Measurements from ENCODE around the gene RAB5B. TPM values are rescaled to one million over a fixed set of nuclear protein-coding genes. Genes with fewer than 3 reads are reported as not detected.

RAB5B gene
- polyA plus RNA-seq, 5 donors, result 131 to 157 (median 146) TPM

DNA sequence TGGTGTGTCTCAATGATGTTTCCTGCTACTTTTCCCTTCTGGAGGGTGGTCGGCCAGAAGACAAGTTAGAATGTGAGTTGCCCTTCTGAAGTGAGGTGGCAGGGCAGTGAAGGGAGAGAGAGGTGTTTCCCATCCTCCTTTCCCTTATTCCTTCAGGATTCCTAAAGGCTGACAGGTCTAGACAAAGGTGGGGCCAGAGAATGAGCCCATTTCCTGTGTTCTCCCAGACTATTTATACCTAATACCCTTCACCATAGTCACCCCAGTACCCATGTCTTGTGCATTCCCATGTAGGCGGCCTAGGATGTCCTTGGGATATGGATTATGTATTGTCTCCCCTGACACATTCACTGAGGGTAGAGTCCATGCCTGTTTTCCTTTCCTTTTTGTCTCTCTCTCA, 35.9 kb upstream of the RAB5B start:
- DNase-seq, result no peak

DNA sequence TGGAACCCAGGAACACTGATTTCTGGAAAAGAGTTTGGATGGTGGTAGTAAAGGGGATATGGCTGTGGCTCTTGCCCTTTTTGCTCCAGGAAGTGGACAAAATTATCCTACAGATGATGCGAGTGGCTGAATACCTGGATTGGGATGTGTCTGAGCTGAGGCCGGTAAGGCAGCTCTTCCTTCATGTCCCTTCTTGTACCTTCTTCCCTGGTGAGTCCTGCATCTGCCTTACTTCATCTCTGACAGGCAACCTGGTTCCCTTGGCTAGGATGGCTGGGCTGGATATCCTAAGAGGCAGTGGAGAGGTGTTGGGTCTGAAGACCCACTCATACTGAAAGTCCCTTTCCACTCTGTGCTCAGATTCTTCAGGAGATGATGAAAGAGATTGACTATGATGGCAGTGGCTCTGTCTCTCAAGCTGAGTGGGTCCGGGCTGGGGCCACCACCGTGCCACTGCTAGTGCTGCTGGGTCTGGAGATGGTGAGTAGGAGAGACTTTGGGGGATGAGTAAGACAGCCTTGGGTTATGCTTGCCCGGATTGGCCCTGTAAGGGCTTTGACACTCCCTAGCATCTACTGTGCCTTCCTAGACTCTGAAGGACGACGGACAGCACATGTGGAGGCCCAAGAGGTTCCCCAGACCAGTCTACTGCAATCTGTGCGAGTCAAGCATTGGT, 34.9 kb upstream of the RAB5B start:
- no peak for DNase-seq

DNA sequence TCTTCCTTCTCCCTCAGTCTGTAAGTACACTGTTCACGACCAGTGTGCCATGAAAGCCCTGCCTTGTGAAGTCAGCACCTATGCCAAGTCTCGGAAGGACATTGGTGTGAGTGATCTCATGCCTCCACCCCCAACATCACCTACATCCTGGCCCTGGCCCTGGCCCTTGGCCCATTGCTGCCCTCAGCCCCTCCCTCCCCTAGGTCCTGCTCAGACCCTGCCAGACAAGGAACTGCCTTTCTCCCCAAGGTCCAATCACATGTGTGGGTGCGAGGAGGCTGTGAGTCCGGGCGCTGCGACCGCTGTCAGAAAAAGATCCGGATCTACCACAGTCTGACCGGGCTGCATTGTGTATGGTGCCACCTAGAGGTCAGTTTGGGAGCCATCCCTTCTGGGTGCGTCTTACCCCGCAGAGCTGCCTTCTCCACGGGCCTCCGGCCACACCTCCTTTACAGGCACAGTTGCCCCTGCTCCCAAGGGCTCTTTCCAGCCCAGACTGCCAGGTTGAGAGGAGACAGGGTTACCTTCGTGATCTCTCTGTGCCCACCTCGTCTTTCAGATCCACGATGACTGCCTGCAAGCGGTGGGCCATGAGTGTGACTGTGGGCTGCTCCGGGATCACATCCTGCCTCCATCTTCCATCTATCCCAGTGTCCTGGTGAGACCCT, 33.7 kb upstream of the RAB5B start:
- peak; percentile 76 to 78 for DNase-seq

DNA sequence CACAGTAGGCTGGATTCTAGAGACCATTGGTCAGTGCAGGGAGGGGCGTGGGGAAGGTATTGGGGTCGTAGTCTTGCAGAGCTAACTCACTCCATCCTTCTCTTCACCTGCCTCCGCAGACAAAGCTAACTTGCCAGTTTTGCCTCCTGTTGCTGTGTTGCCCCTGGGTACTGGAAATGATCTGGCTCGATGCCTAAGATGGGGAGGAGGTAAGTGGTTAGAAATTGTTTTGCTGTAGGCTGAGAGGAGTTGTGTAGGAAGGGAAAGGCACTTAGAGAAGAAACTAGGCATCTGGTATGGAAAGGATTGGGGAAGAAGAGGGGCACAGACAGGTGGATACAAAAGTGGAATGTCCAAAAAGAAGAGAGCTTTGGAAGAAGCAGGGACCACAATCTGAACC, 31.8 kb upstream of the RAB5B start:
- DNase-seq, result no peak

DNA sequence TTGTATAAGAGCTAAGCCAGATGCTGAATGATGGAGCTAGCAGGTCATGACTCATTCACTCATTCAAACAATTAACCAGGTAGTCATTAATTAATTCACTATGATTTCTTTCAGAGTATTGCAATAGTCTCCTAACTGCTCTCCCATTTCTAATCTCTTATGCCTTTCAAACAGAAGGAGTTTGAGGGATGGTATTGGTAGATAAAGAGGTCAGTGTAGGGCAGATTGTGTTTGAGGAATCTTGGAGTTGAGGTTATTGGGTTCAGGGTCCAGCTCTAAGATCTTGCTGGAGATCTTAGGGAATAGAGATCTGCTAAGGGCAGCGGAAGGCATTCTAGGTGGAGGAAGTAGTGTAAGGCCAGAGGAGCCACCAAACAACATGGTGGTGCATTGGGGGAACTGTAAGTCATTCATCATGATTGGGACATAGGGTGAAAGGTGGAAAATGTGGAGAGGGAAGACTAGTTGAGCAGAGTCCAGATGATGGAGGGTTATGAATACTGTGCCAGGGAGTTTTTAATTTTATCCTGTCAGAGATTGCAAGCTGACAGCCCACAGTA, 31.2 kb upstream of the RAB5B start:
- DNase-seq, result no peak

DNA sequence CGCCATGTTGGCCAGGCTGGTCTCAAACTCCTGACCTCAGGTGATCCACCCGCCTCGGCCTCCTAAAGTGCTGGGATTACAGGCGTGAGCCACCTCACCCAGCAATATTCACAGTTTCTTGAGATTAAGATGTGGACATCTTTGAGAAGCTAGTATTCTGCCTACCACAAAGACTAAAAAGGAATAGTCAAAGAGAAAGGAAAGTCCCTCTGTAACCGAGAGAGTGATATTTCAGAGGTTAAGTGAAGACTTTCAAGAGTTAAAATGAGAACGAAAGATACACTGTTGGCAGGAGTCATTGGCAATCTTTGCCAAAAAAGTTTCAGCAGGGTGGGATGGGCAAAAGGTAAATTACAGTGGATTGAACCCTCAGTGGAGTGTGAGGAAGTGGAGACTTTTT, 27.3 kb upstream of the RAB5B start:
- DNase-seq, result no peak

DNA sequence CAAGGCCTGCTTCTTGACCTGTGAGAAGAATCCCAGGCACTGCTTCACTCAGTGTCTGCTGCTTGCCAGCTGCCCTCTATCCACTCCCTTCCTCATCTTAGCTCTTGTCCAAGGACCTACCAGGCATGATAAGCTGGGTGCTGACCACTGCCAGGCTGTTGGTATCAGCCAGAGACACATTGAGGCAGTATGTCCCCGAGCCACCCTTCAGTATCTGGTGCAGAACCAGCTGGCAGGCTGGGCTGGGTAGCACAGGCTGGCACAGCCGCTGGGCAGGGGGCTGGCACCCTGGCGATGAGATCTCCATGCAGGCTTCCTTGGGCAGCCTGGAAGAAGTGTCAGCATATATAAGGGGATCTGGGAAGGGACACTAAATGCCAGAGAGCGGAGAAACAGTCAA, 18.5 kb upstream of the RAB5B start:
- DNase-seq, result no peak

DNA sequence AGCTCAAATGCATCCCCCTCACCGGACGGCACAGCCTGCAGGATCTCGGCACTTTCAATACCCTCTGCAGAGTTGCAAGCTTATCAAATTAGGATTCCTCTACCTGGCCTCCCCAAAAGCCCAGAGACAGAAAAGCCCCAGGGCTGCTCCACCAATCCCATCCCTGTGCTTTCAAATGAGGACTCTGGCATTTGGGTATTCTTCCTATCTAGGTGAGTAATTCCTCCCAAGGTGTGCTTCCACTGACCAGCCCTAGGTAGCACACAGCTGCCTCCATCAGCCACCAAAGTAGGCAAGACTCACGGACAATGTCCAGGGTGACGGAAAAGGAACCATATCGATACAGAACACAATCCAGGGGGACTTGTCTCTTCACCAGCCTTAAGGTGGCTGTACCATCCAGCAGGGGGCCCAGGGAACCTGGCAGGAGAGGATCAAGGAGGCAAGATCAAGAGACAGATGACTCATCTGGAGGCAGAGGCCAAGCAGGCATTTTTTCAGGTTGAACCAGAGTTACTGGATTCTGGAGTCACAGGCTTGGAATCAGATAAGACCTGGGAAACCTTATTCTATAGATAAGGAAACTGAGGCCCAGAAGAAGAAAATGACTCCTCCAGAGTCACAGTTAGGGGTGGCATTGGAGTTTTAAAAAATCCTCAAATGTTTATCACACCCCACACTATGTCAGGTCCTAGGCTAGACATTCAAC, 17.9 kb upstream of the RAB5B start:
- no peak for DNase-seq

DNA sequence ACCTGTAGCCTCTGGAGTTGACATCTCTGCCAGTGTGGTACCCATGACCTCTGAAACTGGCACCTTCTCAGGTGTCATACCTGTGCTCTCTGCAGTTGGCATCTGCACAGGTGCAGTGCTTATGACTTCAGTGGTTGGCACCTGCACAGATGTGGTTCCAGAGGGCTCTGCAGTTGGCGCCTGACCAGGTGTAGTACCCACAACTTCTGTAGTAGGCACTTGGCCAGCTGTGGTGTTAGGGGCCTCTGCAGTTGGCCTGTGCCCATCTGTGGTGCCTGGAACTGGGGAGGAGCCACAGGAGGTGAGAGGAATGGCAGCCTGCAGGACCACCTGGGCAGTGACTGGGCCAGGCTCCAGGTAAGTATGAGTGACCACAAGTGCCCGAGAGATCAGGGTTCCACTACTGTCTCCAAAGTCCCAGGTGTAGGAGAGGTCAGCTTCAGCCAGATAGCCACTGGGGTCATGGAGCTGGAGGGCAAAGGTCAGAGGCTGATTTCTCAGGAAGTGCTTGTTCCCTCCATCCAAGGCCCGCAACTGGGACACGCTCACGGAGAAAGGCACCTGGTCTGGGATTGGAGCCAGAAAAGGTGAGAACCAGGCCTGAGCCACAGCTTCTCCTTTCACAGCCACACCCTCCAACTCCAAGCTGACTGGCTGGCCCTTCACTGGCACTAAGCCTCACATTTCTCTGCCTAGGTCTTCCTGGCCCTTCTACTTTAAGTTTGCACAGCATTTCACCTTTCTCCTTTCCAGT, 16.6 kb upstream of the RAB5B start:
- no peak for DNase-seq

DNA sequence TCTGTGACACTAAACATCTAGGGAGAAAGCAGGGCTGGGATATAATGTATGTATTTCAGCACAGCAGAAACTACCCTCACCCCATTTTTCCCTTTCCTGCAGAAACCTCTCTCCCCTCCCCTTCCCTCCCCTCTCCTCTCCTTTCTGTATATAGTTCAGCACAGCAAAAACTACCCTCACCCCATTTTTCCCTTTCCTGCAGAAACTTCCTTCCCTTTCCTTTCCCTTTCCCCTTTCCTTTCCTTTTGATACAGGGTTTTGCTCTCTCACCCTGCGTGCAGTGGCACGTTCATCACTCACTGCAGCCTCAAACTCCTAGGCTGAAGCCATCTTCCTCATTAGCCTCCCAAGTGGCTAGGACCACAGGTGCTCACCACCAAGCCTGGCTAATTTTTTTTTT, 10.1 kb upstream of the RAB5B start:
- DNase-seq, result no peak

DNA sequence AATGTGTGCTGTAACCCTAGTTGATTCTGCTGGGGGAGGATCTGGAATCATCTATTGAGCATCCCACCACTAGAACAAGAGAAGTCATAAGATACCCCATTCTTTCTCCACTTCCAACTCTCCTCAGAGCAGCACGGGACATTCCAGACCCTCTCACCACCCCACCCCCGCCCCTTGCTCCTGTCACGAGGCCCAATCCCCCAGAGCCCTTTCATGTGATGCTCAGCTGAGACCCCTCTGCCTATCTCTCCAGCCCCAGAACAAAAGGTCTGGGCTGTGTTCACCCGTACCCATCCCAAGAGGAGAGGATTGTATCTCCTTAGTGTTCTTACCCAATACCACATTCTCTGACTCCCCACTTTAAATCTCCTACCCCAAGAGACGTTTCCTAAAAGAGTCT, 8.6 kb upstream of the RAB5B start:
- no peak for DNase-seq

DNA sequence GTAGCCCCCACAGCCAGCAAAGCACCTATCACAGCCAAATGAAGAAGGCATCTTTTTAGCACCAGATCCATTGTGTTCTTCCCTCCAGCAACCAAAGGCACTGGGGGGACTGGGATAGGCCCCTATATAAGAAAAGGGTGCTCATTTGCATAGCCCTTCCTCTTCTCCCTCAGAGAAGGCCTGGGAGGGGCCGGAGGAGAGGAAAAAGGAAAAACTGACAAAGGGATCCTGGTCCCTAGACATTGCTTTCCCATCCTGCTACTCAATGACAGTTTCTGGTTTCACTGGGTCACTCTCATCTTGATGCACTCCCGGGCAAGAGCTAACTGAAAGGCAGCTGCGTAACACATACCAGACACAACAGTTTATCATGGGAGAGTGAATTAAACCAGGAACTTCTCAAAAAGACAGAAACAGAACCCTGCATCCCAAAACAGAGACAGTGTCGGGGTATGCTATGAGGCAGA, 7.9 kb upstream of the RAB5B start, which contains the start of gene PMEL:
PMEL (minus strand) TSS at position 102 of the 467 bp plus-strand sequence; CDS start at position 71, 31 bp downstream.
- no peak for DNase-seq

DNA sequence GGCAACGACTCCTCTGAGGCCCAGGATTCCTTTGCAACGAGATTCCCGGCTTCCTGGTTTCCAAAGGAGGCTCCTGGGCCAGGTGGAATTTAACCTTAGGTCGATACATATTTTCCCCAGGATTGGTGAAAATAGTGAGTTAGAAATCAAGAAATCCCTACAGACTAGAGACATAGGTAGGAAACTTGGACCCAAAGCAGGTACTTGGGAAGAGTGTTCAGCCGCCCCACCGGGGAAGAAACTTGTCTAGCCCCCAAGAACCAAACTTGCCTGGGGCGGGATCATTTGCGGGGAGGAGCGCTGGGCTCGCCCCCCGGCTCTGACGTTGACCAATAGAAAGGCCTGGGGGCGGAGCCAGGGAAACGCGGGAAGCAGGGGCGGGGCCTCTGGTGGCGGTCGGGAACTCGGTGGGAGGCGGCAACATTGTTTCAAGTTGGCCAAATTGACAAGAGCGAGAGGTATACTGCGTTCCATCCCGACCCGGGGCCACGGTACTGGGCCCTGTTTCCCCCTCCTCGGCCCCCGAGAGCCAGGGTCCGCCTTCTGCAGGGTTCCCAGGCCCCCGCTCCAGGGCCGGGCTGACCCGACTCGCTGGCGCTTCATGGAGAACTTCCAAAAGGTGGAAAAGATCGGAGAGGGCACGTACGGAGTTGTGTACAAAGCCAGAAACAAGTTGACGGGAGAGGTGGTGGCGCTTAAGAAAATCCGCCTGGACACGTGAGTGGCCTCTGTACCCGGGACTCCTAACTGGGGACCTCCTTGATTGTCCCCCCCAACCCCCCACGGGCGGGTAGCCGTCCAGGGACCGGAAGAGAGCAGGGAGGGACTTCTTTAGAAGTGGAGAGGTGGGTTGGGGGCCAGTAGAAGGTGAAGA, 7.2 kb upstream of the RAB5B start, which contains the start of gene CDK2:
CDK2 (plus strand) TSS at position 423 of the 874 bp plus-strand sequence; CDS start at position 602, 179 bp downstream.
- peak; percentile 88 to 89 for DNase-seq

DNA sequence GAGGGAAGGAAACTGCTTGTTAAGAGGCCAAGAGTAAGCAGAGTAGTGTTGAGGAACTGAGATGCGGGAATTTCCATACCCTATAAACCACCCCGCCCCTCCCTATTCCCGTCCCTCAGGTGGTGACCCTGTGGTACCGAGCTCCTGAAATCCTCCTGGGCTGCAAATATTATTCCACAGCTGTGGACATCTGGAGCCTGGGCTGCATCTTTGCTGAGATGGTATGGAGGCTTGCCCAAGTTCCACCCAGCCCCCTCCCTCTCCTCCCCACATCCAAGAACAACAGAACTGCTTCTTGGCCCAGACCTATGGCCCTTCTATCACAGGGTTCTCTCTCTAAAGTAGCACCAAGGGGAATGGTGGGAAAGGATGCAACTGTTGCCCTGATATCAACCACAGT, 4.5 kb upstream of the RAB5B start:
- no peak for DNase-seq

DNA sequence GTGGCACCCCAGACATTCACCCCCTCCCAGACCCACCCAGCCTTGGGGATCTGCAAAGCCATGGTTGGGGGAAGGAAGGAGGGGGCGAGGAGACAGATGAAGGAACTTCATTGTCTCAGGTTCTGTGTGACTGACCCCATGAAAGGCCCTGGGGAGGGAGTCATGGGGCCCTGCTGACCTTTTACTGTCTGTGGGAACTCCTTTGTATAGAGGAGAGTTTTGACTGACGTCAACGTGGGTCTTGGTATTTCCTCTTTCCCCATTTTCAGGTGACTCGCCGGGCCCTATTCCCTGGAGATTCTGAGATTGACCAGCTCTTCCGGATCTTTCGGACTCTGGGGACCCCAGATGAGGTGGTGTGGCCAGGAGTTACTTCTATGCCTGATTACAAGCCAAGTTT, 3.1 kb upstream of the RAB5B start:
- DNase-seq, result no peak

DNA sequence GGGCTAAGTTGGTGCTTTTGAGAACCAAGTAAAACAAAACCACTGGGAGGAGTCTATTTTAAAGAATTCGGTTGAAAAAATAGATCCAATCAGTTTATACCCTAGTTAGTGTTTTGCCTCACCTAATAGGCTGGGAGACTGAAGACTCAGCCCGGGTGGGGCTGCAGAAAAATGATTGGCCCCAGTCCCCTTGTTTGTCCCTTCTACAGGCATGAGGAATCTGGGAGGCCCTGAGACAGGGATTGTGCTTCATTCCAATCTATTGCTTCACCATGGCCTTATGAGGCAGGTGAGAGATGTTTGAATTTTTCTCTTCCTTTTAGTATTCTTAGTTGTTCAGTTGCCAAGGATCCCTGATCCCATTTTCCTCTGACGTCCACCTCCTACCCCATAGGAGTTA, 1.8 kb upstream of the RAB5B start:
- no peak for DNase-seq

DNA sequence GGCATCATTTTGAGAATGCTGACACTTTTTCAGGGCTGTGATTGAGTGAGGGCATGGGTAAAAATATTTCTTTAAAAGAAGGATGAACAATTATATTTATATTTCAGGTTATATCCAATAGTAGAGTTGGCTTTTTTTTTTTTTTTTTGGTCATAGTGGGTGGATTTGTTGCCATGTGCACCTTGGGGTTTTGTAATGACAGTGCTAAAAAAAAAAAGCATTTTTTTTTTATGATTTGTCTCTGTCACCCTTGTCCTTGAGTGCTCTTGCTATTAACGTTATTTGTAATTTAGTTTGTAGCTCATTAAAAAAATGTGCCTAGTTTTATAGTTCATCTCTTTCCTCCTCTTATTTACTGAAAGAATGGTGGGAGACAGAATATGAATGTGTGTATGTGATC, 1.4 kb upstream of the RAB5B start:
- DNase-seq, result no peak

DNA sequence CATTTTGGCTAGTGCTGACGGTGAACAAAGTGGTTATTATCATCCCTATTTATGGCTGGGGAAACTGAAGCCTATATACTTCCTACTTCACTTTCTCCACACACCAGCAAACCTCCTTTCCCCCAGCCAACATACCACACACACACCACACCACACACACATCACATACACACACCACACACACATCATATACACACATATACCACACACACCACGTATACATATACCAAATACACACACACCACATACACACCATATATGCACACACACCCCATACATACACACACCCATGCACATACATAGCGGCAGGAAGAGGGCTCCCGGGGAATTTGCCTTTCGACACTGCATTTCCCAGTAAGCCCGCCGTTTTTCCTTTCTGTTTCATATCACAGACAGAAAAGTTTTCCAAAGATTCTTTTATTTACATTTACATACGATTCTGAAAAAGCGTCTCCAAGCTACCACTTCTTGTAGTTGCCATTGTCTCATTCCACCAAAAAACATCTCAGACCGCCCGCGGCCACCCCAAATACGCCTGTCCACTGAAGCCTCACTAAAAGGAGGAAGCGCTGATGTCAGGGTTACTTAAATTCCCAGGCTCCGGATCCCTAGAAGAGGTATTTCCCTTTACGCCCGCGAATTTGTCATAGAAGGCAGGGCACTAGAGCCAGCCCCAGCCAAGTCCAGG, 823 bp upstream of the RAB5B start:
- peak; percentile 40 to 53 for DNase-seq

DNA sequence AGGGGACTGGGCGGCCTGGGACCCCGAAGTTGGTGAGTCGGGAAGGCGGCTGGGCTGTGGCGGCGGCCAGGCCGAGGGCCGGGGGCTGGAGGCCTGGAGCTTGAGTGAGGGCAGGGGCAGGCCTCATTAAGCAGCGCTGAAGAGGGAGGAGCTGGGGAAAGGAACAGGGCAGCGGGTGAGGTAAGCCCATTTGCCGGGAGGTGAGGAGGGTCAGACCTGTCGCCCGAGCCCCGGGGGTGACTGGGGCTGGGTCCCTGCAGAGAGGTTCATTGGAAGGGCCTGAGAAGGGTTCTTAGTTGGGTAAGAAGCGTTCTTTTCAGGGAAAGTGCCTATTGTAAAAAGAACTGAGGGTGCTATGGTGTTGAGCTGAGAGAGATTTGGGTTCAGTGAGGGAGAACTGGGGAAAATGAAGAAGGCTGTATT, 441 bp downstream of the RAB5B start:
- DNase-seq, result no peak

DNA sequence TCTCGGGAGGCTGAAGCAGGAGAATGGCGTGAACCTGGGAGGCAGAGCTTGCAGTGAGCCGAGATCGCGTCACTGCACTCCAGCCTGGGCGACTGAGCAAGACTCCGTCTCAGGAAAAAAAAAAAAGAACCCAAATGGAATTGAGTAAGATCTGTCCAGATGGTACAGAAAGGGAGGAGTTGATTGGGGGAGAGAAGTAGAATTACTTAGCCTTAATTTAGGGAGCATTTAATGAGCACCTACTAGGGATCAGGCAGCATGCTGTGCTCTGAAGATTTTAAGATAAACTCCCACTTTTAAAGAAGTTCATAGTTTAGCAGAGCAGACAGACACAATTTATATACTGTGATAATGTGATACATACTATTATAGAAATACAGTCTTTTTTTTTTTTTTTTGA, 4.5 kb downstream of the RAB5B start:
- no peak for DNase-seq
